MM.1S (cell line): ENCODE measurements around the gene HERC2.

ENCODE experiments used
- CTCF ChIP-seq: fragments of 300-600 bp; sonication (generic); IDR thresholded peaks from 2 replicates; pipeline ENCODE4 v1.5.1; 2016; ENCODE audit warnings: antibody characterized with exemption, low read length, mixed read lengths
- EZH2phosphoT487 ChIP-seq: fragments of 300-600 bp; sonication (generic); IDR thresholded peaks from 2 replicates; pipeline ENCODE4 v1.6.1; 2018; ENCODE audit warnings: antibody characterized with exemption, low read length

- TF ChIP-seq CTCF (no peak), EZH2phosphoT487 (no peak)
Measured at GRCh38 chr15:28178727-28179126, 143.3 kb downstream of the HERC2 start.
